GM12873 (cell line): Measurements from ENCODE around the gene MRPL33.

ENCODE experiments used
- TF ChIP-seq, protein P1 (sequence below): IDR thresholded peaks from 2 replicates; pipeline ENCODE4 v1.5.1; 2012; ENCODE audit warnings: low read depth, mild to moderate bottlenecking, moderate library complexity, low read length, control low read depth; ENCODE audit not compliant: insufficient read depth; ENCODE audit errors: missing control alignments

MRPL33 gene

DNA sequence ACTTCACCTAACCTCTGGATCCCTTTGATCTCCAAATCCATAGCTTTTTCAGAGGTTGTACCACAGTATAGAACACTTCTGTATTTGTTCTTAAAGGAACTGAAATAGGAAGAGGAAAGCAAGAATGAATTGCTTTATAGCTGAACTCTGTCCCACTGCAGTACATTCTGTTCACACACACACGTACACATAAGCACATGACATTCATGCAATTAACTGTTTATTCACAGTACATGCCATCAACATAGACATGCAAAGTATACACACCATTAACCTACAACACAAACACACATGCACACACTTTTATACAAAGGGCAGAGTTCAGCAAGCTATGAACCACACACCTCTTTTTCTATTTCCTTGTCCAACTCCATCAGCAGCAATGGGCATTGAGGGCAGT lies 43.2 kb downstream of the MRPL33 start:
- TF ChIP-seq, protein P1, sequence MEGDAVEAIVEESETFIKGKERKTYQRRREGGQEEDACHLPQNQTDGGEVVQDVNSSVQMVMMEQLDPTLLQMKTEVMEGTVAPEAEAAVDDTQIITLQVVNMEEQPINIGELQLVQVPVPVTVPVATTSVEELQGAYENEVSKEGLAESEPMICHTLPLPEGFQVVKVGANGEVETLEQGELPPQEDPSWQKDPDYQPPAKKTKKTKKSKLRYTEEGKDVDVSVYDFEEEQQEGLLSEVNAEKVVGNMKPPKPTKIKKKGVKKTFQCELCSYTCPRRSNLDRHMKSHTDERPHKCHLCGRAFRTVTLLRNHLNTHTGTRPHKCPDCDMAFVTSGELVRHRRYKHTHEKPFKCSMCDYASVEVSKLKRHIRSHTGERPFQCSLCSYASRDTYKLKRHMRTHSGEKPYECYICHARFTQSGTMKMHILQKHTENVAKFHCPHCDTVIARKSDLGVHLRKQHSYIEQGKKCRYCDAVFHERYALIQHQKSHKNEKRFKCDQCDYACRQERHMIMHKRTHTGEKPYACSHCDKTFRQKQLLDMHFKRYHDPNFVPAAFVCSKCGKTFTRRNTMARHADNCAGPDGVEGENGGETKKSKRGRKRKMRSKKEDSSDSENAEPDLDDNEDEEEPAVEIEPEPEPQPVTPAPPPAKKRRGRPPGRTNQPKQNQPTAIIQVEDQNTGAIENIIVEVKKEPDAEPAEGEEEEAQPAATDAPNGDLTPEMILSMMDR: no peak

- TF ChIP-seq, protein P1: no peak
Measured at GRCh38 chr2:27815860-27816438, 44.4 kb downstream of the MRPL33 start.

DNA sequence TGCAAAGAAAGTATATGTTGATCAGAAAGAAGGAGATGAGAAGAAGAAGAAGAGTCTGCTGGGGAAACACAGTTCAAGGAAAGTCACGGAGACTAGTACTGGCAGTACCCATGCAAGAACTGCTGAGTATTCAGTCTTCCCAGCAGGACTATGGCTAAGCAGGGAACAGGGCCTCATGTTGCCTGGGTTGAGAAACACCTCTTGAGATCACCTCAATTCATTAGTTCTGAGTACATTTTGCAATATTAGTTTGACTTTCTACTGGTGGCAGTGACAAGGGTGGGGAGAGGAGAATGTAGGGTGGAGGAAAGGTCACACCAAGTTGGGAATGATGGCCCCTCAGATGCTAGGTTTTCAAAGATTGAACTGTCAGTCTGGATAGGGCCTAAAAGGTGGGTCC lies 50.5 kb downstream of the MRPL33 start:
- TF ChIP-seq, protein P1: no peak

GRCh38 chr2:27823135-27823534 lies 51.6 kb downstream of the MRPL33 start:
- TF ChIP-seq, protein P1: no peak

DNA sequence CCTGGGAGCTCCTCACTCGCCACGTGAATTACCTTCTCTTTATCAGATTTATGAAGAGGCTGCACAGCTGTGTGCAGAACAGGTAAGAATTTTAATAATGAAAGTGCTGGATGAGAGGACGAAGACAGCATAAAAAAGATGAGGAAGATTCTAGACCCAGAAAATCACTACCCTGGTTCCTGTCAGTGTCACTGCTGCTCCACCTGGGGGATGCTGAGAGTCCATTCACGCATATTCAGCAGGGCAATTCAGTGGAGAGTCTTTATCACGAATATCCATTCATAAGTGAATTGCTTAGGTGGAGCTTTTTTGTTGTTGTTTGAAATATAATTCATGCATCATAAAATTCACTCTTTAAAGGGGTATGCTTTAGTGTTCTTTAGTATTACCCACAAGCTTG lies 52.0 kb downstream of the MRPL33 start:
- TF ChIP-seq, protein P1: no peak

DNA sequence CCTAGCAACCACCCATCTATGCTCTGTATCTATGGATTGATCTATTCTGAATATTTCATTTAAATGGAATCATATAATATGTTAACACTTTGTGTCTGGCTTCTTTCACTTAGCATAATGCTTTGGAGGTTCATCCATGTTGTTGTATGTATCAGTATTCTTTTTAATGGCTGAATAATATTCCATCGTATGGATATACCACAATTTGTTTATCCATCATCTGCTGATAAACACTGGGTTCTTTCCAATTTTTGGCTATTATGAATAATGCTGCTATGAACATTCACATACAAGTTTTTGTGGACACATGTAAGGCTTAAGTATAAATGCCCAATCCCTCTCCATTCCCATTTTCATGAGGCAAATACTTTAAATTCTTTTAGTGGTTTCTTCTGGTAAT lies 52.9 kb downstream of the MRPL33 start:
- TF ChIP-seq, protein P1: no peak

GRCh38 chr2:27828305-27828704 lies 56.8 kb downstream of the MRPL33 start:
- TF ChIP-seq, protein P1: no peak
